ENCODE data around the gene DOCK10.

DOCK10 gene

DNA sequence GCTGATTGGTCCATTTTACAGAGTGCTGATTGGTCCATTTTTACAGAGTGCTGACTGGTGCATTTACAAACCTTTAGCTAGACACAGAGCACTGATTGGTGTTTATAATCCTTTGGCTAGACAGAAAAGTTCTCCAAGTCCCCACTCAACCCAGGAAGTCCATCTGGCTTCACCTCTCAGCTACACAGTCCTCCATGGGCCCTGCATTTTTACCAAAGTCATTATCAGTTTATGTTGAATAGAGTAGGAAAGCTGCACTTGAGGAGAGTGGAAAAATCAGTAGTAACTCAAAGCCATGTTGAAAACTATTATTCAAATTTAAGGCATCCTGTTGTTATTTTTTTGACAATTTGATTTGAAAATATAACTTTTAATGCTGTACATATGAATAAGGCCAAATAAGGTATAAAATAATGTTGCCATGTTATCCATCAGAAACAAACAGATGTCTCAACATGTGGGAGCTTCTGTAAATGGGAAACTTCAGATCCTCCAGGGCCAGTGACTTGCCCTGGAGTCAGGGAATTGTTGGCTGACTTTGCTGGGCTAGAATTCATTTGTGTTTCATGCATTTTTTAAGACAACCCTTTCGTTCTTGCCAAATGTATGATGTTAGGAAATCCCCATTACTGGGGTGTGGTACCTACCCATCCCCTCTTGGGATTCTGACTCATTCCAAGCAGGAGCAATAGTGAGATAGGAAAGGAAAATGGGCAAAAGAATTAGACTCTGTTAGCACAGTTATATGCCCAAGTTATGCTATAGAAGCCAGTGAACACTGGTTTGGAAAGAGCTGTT is 288.3 kb downstream of the DOCK10 start:
- no peak for DNase-seq

DNA sequence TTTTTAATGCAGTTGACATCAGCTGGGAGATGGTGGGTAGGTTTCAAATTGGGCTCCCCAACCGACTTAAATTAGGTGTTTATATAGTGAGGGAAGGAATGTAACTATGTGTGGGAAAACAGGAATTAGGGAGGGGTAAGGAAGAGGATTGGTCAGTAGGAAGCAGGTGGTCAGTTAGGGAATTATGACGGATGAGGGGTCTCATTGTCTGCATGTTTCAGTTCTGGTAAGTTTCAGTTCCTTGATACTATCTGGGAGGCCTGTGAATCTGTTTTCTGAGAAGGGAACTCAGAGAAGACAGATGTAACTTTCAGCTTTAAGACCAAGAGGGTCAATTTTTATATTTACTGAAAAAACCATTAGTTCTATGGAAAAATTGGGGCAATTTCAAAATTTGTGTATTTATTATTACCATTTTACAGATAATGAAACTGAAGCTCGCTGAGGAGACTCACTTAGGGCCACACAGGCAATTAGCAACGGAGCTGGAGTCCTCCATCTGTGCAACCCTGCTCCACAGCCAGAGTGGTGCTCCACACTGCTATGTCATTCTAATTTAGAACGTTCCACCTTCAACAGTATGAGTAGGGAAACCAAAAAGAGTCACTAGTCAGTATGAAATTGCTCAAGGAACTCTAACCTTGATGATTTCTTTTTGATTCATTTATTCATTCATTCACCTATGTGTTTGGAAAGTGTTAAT is 290.1 kb downstream of the DOCK10 start:
- no peak for DNase-seq

DNA sequence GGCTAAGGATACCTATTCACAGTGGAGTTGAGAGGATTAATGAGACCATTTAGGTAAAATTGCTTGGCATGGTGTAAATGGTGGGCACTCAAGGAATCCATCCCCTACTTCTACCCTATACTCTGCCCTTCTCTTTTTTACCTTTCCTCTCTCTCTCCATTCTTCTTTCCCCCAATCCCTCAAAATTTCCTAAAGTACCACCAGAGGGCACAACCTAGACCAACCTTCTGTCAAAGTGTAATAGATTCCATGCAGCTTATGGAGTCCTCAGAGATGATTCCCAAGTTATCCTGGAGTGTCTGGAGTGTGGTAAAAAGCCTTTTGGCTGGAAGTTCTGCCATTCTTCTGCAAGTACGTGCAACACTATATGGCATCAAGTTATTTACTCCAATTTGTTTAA is 293.1 kb downstream of the DOCK10 start:
- DNase-seq: no peak

- no peak for DNase-seq
Observed at GRCh38 chr2:224747765-224748164, 294.5 kb downstream of the DOCK10 start.

DNA sequence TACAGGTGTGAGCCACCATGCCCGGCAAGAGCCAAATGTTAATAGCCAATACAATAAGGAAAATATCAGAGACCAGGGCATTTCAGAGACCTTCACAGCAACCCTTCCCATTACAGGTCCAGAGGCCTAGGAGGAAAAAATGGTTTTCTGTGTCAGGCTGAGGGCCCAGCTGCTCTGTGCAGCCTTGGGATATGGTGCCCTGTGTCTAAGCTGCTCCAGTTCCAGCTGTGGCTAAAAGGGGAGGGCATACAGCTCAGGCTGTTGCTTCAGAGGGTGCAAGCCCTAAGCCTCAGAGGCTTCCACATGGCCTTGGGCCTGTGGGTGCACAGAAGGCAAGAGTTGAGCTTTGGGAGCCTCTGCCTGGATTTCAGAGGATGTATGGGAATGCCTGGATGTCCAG is 306.0 kb downstream of the DOCK10 start:
- DNase-seq: no peak

- no peak for DNase-seq
Observed at GRCh38 chr2:224734949-224735348, 307.3 kb downstream of the DOCK10 start.

- DNase-seq: no peak
Observed at GRCh38 chr2:224731665-224732064, 310.6 kb downstream of the DOCK10 start.

- DNase-seq: no peak
Observed at GRCh38 chr2:224729435-224729834, 312.8 kb downstream of the DOCK10 start.

DNA sequence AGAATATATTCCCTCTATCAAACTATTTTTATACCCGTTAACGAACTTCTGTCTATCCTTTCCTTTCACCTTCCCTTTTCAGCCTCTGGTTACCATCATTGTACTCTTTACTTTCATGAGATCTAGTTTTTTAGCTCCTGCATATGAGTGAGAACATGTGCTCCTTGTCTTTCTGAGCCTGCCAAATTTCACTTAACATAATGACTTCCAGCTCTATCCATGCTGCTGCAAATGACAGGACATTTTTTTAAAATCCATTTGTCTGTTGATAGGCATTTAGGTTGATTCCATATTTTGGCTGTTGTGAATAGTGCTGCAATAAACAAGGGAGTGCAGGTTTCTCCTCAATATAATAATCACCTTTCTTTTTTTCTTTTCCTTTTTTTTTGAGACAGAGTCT is 317.9 kb downstream of the DOCK10 start:
- DNase-seq: no peak

DNA sequence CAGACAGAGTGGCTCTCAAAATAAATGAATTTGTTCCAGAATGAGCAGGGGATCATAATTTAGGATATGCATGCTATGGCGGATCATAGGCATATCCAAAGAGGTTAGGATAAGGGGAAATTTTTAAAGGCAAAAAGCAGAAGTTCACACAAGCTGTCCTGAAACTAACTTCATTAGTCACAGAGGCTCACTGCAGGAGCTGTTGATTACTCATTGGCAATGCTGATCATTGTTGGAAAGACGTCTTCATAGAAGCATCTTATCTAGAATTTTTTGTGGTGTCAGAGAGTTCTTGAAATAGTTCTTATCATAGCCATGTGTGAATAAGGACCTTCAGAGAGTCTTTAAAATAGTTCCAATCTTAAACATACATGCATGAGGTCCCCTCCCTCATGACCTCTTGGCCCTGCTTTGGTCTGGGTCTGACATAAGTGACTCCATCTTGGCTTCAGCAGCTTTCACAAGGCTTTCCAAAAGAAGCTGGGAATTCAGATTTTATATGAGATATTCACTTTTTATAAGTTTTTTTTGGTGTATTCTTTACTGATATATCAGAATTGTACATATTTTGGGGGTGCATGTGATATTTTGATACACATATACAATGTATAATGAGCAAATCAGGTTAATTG is 318.6 kb downstream of the DOCK10 start:
- DNase-seq: no peak

DNA sequence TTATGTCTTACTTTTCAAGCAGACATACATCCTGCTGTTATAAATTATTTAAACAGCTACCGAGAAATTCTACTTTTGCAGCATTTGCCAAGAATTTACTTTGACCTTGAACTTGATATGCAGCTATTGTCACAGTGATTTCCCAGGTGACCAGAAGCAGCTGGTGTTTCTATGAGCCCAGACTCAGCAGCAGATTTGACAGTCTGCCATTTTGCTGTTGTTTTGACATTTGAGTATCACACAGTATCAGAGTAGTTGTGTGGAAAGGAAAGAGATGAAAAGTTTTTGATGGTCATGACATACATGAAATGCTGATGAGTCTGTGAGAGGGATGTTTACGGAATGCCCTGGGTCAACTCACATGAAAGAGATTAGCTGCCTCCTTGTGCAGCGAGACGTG is 319.5 kb downstream of the DOCK10 start:
- no peak for DNase-seq

GRCh38 chr2:224722250-224722649 is 320.0 kb downstream of the DOCK10 start:
- no peak for DNase-seq

DNA sequence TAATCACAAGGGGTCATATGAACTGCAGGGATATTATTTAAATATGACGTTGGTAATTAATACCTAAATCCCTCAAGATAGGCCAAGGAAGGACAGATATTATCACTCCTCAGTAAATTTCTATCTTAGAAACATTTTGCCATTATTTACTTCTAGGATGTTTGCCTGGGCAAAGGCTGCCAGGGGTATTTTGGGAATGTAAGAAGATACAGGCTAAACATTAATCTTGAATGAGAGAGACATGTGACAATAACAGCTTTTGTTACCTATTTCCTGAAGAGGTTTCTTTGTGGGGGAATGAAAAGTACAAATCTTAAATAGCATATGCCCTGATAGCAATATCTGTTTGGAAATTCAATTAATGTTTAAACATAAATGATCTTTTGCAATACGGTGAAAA is 325.3 kb downstream of the DOCK10 start:
- DNase-seq: no peak

DNA sequence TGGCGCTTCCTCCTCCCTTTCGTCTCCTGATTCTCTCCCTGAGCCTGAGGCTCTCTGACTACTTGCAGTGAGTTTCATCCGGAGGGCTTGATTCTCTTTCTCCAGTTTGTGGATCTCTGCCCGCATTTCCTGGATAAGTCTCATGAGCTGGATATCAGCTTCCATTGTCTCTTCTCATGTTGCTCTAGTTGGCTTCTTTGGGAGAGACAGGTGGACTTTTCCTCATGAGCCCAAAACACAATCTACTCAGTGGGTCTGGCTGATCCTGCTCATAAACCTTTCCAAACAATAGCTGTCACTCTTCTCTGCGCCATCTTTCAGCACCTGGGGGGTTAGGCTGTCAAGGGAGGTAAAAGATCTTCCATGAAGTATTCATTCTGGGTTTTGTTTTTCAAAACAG is 326.1 kb downstream of the DOCK10 start, which contains the start of gene CCDC195:
Gene CCDC195 (minus strand): TSS at position 165 of the 400 bp plus-strand sequence. CDS start 0 bp downstream, at position 165.
- no peak for DNase-seq

Measured in AML-193 (cell line).